ENCODE measurements around the gene FRMPD4.
"Not testable (repeated sequence)": the region's sequence is repeated elsewhere in the genome, so short reads cannot be mapped to it uniquely, and the experiment has no call there.

Gene FRMPD4

DNA sequence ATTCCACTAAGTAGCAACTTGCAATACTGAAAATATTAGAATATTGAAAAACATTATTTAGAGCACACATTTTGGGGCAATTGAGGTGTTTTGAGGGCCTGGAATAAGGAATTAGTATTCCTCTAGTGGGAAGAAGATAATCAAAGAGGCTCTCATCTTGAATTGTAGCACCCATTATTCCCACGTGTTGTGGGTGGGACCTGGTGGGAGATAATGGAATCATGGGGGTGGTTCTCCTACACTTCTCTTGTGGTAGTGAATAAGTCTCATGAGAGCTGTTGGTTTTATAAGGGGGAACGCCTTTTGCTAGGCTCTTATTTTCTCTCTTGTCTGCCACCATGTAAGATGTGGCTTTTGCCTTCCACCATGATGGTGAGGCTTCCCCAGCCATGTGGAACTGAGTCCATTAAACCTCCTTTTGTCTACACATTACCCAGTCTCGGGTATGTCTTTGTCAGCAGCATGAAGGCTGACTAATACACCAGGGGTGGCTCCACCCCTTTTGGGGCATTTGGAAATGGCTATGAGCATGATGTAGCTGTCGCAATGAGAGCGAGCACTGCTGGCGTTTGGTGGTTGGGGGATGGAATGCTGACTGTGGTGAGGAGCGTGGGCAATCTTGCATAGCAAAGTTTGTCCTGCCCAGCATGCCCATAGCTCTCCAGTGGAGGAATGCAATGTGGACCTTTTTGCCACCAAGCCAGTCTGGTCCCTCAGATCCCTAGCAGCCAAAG is 308.2 kb downstream of the FRMPD4 start:
- DNase-seq, result no peak

DNA sequence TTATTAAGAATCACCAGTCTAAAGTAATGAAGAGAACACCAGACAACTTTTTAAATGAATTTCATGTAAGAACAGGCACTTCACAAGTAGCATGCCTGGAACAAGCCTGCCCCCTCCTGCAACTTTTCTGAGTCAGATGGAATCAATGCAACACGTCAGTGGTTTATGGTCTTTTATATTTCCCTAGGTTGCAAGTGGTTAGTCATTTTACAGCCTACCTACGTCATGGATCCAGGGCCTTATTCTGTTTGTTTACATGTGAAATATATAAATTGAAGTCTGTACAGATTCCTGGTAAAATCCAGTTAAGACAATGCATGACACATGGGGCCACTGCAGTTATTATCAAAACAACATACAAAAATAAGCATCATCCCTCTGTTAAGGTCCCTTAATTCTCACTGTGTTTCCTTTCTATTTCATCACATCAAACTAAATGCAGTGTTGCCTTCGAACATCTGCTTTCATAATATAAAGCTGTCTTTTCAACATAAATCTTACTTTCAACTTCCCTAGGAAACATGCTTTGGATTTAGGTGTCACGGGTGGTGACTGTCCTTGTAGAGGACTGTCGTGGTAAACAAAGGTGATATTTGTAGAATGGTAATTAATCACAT is 309.3 kb downstream of the FRMPD4 start:
- no peak for DNase-seq

GRCh38 chrX:12452268-12452667 is 314.0 kb downstream of the FRMPD4 start:
- no peak for DNase-seq

GRCh38 chrX:12460929-12461328 is 322.7 kb downstream of the FRMPD4 start:
- no peak for DNase-seq

DNA sequence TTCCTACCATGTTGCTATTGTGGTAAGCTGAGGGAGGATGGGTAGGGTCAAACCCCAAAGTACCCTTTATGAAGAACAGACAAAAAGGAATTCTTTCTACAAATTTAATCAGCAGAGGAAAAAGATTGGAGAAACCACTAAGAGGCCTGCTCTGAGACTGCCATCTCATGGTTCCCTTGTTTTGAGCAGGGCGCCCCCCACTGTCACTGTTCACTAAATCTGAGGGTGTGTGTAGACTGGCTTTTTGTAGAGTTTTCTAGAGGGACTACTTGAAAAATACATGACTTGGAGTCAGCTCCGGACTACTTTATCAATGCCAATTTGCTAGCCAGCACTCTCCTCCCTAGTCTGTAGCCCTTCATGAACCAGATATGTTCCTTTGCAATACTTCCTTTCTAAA is 324.8 kb downstream of the FRMPD4 start:
- no peak for DNase-seq

DNA sequence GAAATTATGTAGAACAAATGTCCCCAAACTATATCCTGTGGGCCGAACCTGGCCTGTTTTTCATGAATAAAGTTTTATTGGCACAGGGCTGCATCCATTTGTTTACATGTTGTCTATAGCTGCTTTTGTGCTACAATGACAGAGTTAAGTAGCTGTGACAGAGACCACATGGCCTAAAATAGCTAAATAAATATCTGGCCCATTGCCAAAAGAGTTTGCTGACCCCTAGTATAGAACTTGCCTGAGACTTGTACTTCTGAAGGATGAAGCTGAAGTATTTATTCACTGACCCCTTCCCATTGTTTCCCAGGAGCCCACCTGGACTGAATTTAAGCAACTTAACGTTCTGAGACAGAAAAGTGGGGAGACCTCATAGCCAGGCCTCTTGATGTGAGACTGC is 325.6 kb downstream of the FRMPD4 start:
- DNase-seq, result no peak

GRCh38 chrX:12467321-12467720 is 329.0 kb downstream of the FRMPD4 start:
- no peak for DNase-seq

- DNase-seq, result no peak
These were observed 331.0 kb downstream of the FRMPD4 start for GRCh38 chrX:12469296-12469695.

DNA sequence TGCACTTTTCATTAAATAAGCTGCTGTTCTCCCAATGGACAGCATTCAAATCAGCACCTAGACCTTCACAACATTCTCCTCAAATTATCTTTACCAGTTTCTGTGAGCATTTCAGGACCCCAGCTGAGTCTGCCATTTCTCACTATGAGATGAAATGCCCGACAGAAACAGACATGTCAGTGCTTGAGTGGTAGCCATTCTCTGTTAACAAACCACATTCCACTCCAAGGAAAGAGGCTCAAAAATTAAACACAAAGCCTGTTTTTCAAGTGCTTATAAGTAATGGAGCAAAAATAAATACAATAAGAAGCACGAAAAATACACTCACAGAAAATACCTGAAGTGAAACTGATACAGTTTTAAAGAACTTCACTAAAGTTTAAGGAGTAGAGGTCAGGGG is 332.8 kb downstream of the FRMPD4 start:
- DNase-seq, result no peak

DNA sequence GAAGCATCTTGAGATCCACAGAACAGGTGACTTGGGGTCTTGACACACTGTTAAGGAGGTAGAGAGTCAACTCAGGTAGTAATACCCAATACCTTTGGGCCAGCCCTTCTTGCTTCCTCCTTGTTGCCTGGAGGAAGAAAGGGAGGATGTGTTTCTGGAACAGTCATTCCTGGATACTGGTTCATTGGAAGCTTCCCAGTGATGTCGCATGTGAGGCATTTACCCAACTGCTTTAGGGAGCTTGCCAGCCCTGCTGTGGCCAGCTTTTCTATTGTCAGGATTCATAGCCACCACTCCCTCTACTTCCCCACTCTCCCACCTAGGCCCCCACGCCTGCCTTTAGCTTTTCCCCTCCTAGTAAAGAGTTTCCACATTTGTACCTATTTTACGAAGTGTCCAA is 342.7 kb downstream of the FRMPD4 start:
- no peak for DNase-seq

DNA sequence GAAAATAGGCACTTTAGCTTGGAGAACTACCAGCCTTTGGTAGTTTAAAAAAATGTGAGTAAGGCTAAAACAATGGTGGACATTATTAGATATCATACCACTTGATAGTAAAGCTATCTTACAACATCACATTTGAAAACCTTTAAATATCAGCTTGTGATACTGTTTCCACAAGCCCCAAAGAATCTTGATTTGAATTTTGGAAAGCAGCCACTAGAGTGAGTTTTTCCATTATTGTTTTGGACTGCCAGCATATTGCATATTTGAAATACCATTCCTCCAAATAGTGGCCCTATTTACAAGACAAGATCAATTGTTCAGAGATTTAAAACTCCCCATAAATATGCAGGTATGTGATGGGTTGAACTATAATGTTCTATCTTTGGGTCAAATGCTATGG is 349.9 kb downstream of the FRMPD4 start:
- no peak for DNase-seq

DNA sequence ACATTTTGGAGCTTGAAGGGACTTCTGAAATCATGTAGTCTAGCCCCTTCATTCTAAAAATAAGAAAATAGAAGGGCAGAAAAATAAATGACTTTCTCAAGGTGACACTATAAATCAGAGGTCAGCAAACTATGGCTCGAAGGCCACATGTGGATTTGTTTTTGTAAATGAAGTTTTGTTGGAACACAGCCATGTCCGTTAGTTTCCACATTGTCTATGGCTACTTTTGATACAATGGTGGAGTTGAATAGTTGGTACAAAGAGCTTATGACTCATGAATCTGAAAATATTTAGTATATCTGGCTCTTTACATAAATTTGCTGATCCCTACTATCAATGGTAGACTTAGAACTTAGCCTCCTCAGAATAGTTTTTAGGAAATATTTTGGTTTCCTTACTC is 350.5 kb downstream of the FRMPD4 start:
- DNase-seq, result no peak

DNA sequence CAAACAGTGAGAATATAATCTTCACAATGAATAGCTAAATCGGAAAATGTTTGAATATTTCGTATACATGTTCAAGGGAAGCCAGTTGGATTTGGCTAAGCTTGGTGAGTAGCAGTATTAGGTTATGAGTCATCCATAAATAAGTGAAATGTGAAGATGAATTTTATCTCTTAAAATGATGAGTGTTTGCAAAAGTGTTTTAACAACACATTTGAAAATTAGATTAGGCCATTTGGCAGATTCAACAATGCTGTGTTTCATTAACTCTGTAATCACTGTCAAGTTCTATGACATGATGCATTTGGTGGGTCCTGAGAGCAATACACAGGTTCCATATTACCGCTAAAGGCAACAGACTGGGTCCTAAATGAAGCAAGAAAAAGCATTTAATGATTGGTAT is 351.1 kb downstream of the FRMPD4 start:
- no peak for DNase-seq

DNA sequence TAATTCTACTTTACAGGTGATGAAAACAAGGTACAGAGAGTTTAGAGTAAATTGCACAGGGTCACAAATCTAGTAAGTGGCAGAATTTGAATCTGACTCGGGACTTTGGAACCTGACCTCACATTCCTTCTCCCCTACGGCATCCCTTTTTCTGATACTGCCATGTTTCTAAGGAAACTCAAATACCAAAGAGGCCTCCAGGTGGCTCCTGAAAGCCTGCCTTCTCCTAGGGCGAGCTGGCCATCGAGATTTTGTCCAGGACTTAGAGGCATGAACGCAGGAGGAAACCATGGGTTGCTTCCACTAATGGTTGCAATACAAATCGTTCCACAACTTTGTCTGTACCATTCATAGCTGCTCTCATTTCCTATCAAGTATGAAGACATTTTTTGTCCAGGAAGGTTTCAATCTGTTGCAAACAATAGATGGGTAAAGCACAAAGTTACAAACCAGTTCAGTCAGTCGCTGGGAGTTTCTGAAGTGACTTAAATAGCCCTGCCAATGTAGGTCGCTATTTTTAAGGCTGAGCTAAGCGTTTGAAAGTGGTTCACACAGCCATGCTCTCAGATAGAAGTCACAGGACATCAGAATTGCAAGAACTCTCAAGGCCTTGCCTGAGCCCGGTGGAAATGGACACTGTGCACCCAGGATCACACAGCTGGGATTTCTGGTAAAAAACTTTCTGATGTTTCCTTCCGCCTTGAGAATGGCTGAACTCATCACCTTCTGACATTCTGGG is 356.3 kb downstream of the FRMPD4 start:
- DNase-seq, result no peak

DNA sequence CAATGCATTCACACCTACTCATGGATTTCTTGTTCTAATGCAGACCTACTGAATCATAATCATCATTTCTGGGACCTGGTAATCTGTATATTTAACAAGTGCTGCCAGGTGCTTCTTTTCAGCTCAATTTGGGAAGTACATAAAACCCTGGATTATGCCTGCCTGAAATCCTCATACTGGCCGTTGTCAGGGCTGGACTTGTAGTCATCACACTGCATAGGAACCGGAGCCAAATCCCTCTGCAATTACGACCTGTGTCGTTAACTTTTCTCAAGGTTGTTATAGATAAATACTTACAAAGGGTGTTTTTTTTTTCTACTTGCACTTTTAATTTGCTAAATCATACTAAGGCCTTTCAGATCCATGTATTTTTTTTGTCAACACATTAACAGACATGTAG is 358.1 kb downstream of the FRMPD4 start:
- no peak for DNase-seq

DNA sequence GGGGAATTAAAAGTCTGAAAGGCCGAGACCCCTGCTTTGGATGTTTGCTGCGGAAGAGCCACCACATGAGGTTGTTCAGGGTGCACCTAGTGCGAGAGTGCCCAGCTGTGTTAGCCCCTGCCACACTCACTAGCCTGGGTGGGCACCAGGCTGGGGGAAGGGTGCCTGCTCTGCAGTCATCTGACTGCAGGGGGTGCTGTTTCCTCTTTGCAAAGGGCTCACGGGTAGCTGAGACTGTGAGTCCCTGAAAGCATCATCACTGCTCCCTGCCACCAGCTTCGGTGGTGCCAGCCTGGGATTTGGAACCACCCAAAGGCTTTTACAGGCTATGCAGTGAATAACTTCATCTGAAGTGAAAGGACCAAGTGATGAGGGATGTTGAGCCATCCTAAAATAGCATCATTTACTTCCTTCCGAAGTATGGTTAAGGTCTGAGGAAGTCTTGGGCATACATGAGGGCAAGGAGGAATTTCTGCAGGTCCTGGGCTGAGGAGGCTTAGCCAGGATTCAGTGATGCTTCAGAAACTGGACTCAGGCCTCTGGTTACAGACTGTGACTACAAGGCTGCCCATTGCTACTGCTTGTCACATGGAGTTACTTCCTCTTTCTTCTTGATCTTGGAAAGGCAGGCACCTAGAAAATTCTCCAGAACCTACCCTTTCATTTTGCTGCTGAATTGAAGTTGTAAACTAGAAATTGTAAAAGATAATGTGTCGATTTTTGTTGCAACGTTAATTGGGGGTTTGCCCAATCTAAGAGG is 359.7 kb downstream of the FRMPD4 start:
- no peak for DNase-seq

DNA sequence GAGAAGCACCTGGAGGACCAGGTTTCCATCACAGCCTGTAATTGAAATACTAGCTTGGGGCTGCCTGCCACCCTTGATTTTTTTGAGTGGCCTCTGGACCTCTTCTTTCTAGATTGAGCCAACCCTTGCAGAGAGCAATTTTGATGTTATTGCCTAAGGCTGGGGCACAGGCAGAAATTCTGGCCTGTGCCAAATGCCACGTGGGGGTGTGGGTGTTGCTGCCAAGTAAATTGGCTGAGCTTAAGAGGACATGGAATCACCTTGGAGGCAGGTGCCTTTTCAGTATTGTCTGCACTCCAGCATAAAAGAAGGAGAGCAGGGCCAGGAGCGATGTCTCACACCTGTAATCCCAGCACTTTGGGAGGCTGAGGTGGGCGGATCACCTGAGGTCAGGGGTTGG is 366.9 kb downstream of the FRMPD4 start:
- no peak for DNase-seq

DNA sequence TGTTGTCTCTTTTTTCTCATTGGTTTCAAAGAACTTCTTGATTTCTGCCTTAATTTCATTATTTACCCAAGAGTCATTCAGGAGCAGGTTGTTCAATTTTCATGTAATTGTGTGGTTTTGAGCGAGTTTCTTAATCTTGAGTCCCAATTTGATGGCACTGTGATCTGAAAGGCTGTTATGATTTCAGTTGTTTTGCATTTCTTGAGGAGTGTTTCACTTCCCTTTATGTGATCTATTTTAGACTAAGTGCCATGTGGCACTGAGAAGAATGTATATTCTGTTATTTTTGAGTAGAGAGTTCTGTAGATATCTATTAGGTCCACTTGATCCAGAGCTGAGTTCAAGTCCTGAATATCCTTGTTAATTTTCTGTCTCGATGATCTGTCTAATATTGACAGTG is 377.1 kb downstream of the FRMPD4 start:
- not testable (repeated sequence) for DNase-seq

- DNase-seq, result no peak
These were observed 388.0 kb downstream of the FRMPD4 start for GRCh38 chrX:12526306-12526705.

DNA sequence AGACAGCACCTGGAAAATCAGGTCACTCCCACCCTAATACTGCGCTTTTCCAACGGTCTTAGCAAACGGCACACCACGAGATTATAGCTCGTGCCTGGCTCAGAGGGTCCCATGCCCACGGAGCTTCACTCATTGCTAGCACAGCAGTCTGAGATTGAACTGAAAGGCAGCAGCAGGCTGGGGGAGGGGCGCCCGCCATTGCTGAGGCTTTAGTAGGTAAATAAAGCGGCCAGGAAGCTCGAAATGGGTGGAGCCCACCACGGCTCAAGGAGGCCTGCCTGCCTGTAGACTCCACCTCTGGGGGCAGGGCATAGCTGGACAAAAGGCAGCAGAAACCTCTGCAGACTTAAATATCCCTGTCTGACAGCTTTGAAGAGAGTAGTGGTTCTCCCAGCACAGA is 399.8 kb downstream of the FRMPD4 start:
- DNase-seq, result not testable (repeated sequence)

GRCh38 chrX:12542251-12542650 is 404.0 kb downstream of the FRMPD4 start:
- DNase-seq, result not testable (repeated sequence)

- DNase-seq, result no peak
These were observed 410.1 kb downstream of the FRMPD4 start for GRCh38 chrX:12548341-12548740.

DNA sequence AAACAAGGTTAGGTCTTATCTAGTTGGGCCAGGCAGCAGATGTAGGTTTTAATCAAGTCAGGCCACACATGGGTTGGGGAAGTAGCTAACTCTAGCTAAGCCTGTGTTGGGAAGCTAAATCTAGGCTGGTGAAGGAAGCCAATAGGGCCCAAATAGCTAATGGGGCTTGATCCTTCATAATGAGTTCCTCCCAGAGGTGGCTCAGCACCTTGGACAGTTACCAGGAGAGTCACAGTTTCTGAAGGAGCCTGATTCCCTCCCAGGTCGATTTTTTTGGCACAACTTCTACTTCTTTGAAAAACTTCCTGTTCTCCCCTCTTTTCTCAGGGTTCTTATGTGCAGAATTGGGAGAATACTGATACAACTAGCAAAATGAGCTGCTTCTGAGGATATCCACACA is 410.5 kb downstream of the FRMPD4 start:
- no peak for DNase-seq
